ENCODE results near the gene CMTM4.

CMTM4 gene

DNA sequence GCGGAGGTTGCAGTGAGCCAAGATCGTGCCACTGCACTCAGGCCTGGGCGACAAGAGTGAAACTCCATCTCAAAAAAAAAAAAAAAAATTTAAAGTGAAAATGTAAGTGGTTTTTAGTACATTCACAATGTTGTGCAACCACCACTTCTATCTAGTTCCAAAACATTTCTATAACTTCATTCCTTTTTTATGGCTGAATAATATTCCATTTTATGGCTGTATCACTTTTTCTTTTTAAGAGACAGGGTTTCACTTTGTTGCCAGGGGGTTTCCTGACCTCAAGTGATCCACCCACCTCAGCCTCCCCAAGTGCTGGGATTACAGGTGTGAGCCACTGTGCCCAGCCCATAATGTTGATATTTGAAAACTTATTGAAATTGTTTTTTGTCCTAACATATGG is 103.7 kb downstream of the CMTM4 start:
- H3K9me3 ChIP-seq (ENCODE audit: insufficient read depth, low read length) = no peaks in the 10 kb centered on the region
- H3K36me3 ChIP-seq (ENCODE audit: low read length) = no peaks in the 10 kb centered on the region
- H3F3A ChIP-seq (ENCODE audit: insufficient read depth) = no peaks in the 10 kb centered on the region
- H3K27ac ChIP-seq (ENCODE audit: low read depth, low read length) = no peak overlapping the region
- no peak overlapping the region for H3K4me2 ChIP-seq (ENCODE audit: low read depth, low read length, poor library complexity, severe bottlenecking)
- H3K79me2 ChIP-seq (ENCODE audit: insufficient read depth, low read length) = no peaks in the 10 kb centered on the region
- no peak for TF ChIP-seq EZH2phosphoT487 (conservative IDR thresholded peaks at IDR 0.05; ENCODE audit: low read length)
- TF ChIP-seq, protein P1, sequence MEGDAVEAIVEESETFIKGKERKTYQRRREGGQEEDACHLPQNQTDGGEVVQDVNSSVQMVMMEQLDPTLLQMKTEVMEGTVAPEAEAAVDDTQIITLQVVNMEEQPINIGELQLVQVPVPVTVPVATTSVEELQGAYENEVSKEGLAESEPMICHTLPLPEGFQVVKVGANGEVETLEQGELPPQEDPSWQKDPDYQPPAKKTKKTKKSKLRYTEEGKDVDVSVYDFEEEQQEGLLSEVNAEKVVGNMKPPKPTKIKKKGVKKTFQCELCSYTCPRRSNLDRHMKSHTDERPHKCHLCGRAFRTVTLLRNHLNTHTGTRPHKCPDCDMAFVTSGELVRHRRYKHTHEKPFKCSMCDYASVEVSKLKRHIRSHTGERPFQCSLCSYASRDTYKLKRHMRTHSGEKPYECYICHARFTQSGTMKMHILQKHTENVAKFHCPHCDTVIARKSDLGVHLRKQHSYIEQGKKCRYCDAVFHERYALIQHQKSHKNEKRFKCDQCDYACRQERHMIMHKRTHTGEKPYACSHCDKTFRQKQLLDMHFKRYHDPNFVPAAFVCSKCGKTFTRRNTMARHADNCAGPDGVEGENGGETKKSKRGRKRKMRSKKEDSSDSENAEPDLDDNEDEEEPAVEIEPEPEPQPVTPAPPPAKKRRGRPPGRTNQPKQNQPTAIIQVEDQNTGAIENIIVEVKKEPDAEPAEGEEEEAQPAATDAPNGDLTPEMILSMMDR (IDR thresholded peaks at IDR 0.05; ENCODE audit: insufficient read depth, low read length, poor library complexity, severe bottlenecking) = no peak
- H2AFZ ChIP-seq (ENCODE audit: low read depth, low read length, severe bottlenecking) = no peak overlapping the region
- H4K20me1 ChIP-seq (ENCODE audit: low read depth, low read length) = no peaks in the 10 kb centered on the region
- no peak overlapping the region for H3K4me3 ChIP-seq (ENCODE audit: insufficient read depth, low read length, poor library complexity, severe bottlenecking)
- H3K27me3 ChIP-seq (ENCODE audit: low read length) = no peaks in the 10 kb centered on the region
- no peak overlapping the region for H3K9ac ChIP-seq (ENCODE audit: low read length)
- H3K9me2 ChIP-seq (replicated peaks; ENCODE audit: insufficient read depth, low read length) = no peaks in the 10 kb centered on the region

DNA sequence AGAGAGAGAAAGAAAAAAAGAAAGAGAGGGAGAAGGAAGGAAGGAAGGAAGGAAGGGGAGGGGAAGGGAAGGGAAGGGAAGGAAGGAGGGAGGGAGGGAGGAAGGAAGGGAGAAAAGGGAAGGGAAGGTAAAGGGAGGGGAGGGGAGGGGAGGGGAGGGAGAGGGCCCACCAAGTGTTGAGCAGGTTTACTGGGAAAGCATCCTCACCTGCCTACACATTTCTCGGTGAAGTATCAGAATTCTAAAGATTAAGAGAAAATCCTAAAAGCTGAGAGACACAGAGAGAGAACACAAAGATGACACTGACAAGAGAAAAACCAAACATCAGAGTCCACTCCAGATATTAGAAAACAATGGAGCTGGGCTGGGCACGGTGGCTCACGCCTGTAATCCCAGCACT is 104.3 kb downstream of the CMTM4 start:
- Histone ChIP-seq H3F3A (ENCODE audit: insufficient read depth) (no peaks in the 10 kb centered on the region), H3K9me2 (replicated peaks; ENCODE audit: insufficient read depth, low read length) (no peaks in the 10 kb centered on the region), H4K20me1 (ENCODE audit: low read depth, low read length) (no peaks in the 10 kb centered on the region), H3K9me3 (ENCODE audit: insufficient read depth, low read length) (no peaks in the 10 kb centered on the region), H3K27me3 (ENCODE audit: low read length) (no peaks in the 10 kb centered on the region), H3K79me2 (ENCODE audit: insufficient read depth, low read length) (no peaks in the 10 kb centered on the region), H3K4me3 (ENCODE audit: insufficient read depth, low read length, poor library complexity, severe bottlenecking) (no peak overlapping the region), H3K9ac (ENCODE audit: low read length) (no peak overlapping the region), H2AFZ (ENCODE audit: low read depth, low read length, severe bottlenecking) (no peak overlapping the region), H3K4me2 (ENCODE audit: low read depth, low read length, poor library complexity, severe bottlenecking) (no peak overlapping the region), H3K27ac (ENCODE audit: low read depth, low read length) (no peak overlapping the region), H3K36me3 (ENCODE audit: low read length) (no peaks in the 10 kb centered on the region)
- no peak for TF ChIP-seq EZH2phosphoT487 (conservative IDR thresholded peaks at IDR 0.05; ENCODE audit: low read length)
- TF ChIP-seq, protein P1 (IDR thresholded peaks at IDR 0.05; ENCODE audit: insufficient read depth, low read length, poor library complexity, severe bottlenecking) = no peak

DNA sequence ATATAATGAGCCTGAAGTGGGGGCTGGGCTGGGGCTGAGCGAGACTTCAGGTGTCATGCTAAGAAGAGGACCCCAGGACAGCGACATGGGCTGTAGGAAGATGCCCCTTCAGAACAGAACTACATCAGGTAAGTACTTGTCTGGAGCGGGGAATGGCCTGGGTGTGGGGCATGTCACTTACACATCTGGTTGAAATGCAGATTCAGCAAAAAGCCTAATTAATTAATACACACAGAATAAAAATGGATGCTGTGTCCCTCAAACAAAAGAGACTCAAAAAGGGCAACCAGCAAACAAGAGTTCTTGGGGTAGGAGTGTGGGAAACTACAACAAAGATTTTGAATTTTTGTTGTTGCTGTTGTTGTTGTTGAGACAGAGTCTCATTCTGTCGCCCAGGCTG is 105.5 kb downstream of the CMTM4 start:
- H3F3A ChIP-seq (ENCODE audit: insufficient read depth) = no peaks in the 10 kb centered on the region
- H2AFZ ChIP-seq (ENCODE audit: low read depth, low read length, severe bottlenecking) = no peak overlapping the region
- no peaks in the 10 kb centered on the region for H4K20me1 ChIP-seq (ENCODE audit: low read depth, low read length)
- no peaks in the 10 kb centered on the region for H3K79me2 ChIP-seq (ENCODE audit: insufficient read depth, low read length)
- no peak overlapping the region for H3K27ac ChIP-seq (ENCODE audit: low read depth, low read length)
- no peaks in the 10 kb centered on the region for H3K27me3 ChIP-seq (ENCODE audit: low read length)
- H3K9ac ChIP-seq (ENCODE audit: low read length) = no peak overlapping the region
- no peak overlapping the region for H3K4me3 ChIP-seq (ENCODE audit: insufficient read depth, low read length, poor library complexity, severe bottlenecking)
- no peaks in the 10 kb centered on the region for H3K36me3 ChIP-seq (ENCODE audit: low read length)
- no peaks in the 10 kb centered on the region for H3K9me2 ChIP-seq (replicated peaks; ENCODE audit: insufficient read depth, low read length)
- H3K4me2 ChIP-seq (ENCODE audit: low read depth, low read length, poor library complexity, severe bottlenecking) = no peak overlapping the region
- no peaks in the 10 kb centered on the region for H3K9me3 ChIP-seq (ENCODE audit: insufficient read depth, low read length)
- no peak for TF ChIP-seq EZH2phosphoT487 (conservative IDR thresholded peaks at IDR 0.05; ENCODE audit: low read length)
- TF ChIP-seq, protein P1 (IDR thresholded peaks at IDR 0.05; ENCODE audit: insufficient read depth, low read length, poor library complexity, severe bottlenecking) = no peak

Data from SU-DHL-6 (cell line).